Activated naive CD4-positive, alpha-beta T cell treated with anti-CD3 and anti-CD28 coated beads, Interleukin-2, amount 50 U/mL, for 16 hours (primary cell): ENCODE measurements around the gene NEK4.

Experiments
- DNase-seq: peaks from one replicate; pipeline ENCODE4 v3.0.0-alpha.2; 2020

The NEK4 gene

GRCh38 chr3:52770496-52771333, at the start of gene NEK4:
TSS of gene NEK4 (minus strand) at chr3:52770940. CDS start at chr3:52770746, 194 bp downstream.
- DNase-seq: peak; percentile 81

GRCh38 chr3:52819936-52820335, 49.2 kb upstream of the NEK4 start:
- DNase-seq: no peak

- DNase-seq: no peak
These were observed 47.1 kb upstream of the NEK4 start for GRCh38 chr3:52817860-52818259.

DNA sequence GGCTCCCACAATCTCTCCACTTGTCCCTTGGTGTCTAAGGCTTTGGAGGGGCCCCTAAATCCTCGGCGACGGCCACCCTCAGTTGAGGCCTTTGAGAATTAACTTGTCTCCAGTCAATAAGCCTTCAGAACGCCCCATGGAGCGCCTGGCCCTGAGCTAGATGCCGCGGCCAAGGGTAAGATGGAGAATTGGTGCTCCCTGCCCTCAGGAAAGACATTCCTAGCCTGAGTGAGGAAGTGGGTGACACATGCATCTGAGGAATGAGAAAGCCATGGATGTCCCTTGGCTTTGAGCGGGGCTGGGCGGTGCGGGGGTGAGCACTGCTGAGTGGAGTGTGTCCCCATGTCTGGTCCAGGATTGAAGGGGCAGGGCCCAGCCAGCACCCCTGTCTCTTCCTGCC, 46.5 kb upstream of the NEK4 start:
- no peak for DNase-seq

DNA sequence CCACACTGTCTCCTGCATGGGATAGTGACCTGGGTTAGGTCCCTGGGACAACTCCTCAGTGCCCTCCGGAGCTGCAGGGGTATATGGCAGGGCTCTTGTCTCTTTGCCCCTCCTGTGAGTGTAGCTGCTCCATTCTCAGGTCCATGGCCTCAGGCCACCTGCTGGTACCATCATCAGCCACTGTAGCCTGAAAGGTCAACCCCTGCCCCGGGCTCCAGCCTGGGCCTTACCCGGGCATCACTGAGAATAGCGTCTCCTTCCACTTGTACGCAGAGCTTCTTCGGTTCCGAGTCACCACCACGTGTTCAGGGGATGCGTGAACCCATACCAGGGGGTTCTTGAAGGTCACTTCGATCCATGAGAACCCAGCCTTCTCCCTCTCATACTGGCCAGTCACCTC, 45.9 kb upstream of the NEK4 start:
- DNase-seq: no peak

DNA sequence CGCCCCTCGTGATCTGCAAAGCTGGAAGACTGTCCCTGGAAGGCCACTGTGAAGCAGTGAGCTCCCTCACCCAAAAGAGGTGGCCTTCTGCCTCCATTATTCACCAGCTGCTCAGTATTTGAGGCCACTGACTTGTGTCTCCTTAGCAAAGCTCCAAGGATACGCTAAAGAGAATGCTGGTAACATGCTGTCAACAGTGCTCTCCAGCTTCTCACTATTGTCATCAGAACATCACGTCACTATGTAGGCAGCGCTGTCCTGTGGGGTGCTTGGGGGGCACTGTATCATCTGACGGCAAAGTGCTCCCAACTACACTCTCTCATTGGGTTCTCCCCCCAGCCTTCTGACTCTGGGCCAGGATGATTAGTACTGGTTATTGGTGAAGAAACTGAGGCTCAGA, 45.5 kb upstream of the NEK4 start:
- DNase-seq: no peak

GRCh38 chr3:52813810-52814209, 43.1 kb upstream of the NEK4 start:
- no peak for DNase-seq

DNA sequence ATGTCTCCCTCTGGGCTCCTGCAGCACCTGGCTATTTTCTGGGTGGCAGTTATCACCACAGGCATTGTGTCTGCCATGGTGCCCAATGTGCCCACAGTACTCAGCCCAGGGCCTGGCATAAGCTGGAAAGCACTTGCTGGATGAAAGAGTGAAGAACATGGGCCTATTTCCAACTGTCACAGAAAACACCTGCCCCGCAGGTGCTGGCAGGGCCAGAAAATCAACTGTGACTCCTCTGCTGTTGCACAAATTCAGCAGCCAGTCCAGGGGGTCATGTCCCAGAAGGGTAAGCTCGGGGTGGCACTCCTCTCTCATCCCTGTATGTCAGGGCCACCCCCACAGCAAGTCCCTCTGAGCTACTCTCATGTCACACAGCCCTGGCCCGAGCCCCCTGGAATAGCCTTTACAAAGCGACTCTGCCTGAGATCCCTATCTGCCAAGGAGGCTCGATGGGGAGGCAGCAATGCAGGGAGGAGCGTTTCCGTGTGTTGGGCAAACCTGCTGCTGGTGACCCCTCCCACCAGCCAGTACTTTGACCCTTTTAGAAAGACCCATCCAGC, 40.8 kb upstream of the NEK4 start:
- no peak for DNase-seq

GRCh38 chr3:52810923-52811322, 40.2 kb upstream of the NEK4 start:
- no peak for DNase-seq

GRCh38 chr3:52809662-52810377, 39.1 kb upstream of the NEK4 start:
- no peak for DNase-seq

- no peak for DNase-seq
These were observed 38.4 kb upstream of the NEK4 start for GRCh38 chr3:52809149-52809548.

GRCh38 chr3:52805270-52806039, 34.7 kb upstream of the NEK4 start:
- no peak for DNase-seq

DNA sequence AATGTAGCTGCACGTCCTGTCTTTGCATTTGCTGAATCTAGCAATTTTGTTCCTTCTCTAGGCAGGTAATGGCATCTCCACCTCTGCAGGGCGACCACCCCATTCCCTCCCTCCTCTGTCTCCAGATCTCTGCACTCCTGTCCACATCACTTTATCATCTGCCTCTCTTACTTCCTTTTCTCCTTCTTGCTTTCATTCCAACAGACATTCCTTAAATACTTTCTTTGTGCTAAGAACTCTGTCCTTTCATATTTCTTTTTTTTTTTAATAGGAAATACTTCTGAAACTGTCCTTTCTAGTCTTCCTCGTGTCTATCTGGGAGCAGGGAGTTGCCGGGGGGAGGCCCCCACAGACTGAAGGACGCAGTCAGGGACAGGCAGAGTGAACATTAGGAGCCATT, 31.1 kb upstream of the NEK4 start:
- DNase-seq: no peak

DNA sequence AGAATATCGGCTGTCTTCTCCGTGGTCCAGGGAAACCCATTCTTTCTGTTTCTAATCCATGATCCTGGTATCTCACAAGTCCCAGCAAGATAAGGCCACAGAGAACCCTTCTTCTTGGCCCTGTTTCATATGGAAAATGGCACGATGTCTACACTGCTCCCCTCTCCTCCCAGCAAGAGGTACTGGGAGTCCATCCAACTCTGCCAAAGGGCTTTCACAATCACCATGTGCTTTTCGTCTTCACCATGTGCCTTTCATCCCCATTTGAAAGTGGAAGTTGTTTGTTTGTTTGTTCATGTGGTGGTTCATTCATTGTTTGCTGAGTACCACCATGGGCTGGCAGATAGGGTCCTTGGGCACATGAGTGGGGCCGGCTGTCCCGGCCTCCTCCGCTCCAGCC, 29.3 kb upstream of the NEK4 start:
- no peak for DNase-seq

- DNase-seq: no peak
These were observed 28.3 kb upstream of the NEK4 start for GRCh38 chr3:52798978-52799476.

DNA sequence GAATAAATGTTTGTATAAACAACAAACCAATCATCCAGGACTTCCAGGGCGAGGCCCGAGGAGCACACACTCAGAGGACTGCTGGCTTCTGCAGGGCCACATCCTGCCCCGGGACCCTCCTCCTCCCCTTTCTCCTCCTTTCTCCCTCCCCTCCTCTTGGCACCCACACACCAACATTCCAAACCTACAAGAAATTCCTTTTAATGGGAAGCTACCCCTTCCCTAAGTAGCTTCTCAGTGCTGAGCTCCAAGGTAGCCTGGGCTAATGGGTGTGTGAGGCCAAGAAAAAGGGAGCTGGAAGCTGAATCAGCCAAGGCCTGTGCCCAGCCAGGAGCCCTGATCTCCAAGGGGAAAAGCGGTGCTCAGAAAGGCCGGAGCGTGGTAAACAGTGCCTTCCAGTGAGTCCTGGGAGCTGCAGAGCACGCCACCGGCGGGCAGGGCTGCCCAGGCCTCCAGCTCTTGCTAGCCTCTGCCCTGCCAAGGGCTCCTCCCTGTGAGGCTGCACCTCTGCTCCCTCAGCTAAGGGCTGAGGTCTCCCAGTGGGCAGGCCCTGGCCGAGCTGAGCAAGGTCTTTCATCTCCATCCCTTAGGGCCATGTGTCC, 27.7 kb upstream of the NEK4 start:
- no peak for DNase-seq

- no peak for DNase-seq
These were observed 25.7 kb upstream of the NEK4 start for GRCh38 chr3:52796411-52796810.

- DNase-seq: no peak
These were observed 24.7 kb upstream of the NEK4 start for GRCh38 chr3:52795298-52795900.

DNA sequence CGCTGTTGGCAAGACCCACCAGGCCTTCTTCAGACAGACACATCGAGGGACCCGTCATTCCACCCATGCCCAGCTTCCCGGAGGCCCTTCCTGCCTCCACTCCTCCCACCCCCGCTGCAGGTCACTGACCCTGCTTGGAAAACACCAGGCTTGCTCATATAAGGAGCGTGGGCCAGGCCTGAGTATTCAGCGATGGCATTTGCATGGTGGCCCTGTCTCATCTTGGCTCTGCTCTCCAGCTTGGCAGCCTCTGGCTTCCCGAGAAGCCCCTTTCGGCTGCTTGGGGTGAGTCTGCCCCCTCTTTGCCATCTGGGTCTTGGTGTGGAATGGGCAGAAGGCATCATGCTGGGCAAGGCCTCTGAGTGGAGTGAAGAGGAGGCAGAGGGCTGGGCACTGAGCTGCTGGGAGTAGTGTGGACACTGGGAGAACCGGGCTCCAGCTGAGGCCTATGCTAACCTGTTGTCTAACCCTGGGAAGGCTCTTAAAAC, 23.9 kb upstream of the NEK4 start, which contains the start of gene ITIH3:
Gene ITIH3 (plus strand): TSS at position 185 of the 488 bp plus-strand sequence. CDS start 8 bp downstream, at position 193.
- no peak for DNase-seq

- no peak for DNase-seq
These were observed 23.2 kb upstream of the NEK4 start for GRCh38 chr3:52793702-52794611.
